DMS53 treated with DMSO at 0.1 percent for 48 hours (cell line): ENCODE measurements around the gene TSPYL2.

Experiments
- DNase-seq: peaks from one replicate; lab custom pipeline; 2025; ENCODE audit not compliant: unreplicated experiment; lab: John Stamatoyannopoulos, UW

The TSPYL2 gene

DNA sequence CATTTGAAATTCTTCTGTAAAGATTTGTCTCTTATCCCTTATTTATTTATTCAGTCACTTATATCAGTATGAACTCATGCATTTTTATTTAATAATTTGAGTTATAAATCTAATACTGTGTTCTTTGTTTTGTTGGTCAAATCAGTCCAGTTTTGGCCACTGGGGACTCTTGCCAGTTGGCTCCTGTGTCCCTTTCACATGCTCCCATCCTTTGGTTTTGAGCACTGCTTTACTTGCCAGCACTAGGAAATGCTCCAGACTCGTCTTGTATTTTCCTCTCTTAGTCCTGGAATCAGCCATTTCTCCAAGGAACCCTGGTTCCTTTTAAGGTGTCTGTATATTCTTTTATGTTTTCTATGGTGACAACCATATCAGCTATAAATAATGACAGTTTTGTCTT lies 39.8 kb downstream of the TSPYL2 start:
- no peak for DNase-seq

DNA sequence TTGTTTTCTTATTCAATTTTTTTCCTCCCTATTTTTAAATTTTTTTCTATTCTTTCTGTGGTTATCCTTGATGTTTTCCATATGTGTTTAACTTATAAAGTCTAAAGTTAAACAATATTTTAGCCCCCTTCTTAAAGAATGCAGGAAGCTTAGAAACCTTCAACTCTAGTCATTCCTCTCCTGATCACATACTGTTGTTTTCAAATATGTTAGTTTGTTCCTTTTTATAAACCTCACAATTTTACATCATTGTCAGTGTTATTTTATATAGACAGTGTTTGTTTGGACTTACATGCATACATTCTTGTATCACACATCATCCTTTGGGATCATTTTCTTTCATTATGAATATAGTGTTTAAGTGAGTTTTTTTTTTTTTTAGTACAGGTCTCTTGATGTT lies 43.3 kb downstream of the TSPYL2 start:
- no peak for DNase-seq

DNA sequence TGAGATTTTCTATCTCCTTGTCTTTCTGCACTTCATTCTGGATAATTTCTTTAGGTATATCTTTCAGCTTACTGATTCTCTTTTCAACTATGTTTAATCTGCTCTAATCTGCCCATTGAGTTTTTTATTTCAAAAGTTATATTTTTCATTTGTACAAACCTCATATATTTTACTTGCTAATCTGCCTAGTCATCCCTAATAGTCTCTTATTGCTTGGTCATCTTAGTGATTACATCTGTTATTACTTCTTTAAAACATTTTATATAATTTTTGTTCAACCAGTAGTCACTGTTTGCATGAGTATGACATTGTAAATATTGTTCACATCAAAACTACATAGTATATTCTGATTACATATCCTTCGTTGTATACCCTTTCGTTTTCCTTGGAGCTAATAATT lies 44.2 kb downstream of the TSPYL2 start:
- DNase-seq: no peak

DNA sequence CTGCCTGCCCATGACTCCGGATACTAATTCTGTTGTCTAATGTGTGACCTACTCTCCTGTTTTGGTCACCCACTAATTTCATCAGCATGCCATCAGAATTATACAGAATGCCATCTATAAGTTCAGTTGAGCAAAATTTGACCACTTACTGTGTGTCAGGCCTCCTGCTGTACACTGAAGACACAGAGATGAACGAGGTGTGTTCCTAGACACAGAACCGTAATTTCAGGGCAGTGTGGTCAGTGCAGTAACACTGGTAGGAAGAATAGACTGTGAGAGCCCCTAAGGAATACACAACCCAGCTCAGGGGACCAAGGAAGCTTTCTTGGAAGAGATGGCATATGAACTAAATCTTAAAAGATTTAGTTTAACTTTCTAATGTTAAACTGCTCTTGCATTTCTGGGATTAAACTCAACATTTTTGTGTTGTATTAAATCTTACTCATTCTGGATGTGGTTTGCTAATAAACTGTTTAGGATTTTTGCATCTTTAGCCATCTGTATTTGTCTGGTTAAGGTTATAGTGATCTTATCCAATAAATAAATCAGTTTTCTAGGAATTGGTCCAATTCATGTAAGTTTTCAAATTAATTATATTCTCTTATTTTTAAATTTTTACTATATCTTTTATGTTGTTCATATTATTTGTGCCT lies 46.1 kb downstream of the TSPYL2 start:
- DNase-seq: no peak

DNA sequence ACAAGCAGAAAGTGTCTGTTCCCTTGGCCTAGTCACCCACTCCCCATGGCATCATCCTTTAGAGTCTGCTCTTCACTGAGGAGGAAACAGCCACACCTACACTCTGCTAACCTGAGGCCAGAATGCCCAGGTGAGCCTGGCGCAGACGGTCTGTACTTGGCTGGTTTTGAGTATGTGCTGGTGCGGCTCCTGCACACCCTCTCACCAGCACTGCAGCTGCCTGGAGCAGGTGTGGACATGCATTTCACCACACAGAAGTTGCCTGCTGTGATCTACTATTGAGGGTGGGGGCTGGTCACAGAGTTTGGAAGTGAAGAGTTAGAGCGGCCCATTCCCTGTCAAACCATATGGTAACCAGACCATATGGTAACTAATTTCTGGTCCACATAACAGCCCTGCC lies 51.2 kb downstream of the TSPYL2 start:
- DNase-seq: no peak

DNA sequence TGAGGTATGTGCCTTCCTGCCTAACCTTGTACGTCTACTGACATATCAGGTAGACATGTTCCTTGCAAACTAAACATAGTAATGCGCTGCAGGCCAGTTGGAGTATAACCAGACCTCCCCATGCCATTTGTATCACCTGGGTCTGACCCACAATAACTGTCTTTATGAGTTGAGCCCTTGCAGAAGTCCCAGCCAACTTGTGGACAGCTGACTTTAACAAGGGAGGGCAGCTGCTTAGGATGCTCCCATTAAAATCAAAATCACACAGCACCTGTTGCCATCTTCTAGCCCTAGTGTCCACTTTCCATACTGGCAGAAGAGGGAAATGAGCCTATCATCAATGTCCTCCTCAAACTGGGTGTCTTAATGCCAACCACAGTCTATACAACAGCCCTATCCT lies 53.4 kb downstream of the TSPYL2 start:
- DNase-seq: no peak
